SK-N-MC (cell line): Measurements from ENCODE around the gene UBL4B.

Experiments
- EZH2 ChIP-seq: fragments of 200-600 bp; sonication (generic); IDR thresholded peaks from one replicate; pipeline ENCODE4 v1.6.1; 2017; ENCODE audit warnings: antibody characterized with exemption
- POLR2AphosphoS5 ChIP-seq: IDR thresholded peaks from 2 replicates; pipeline ENCODE4 v1.6.1; 2012; ENCODE audit warnings: mild to moderate bottlenecking, low read depth, low read length, borderline replicate concordance

GRCh38 chr1:110062612-110063011, 49.6 kb upstream of the UBL4B start:
- no peak for TF ChIP-seq POLR2AphosphoS5
- TF ChIP-seq EZH2: no peak
